HG02885 (cell line): ENCODE results near the gene RDH12.
"Not testable (repeated sequence)": the region's sequence is repeated elsewhere in the genome, so short reads cannot be mapped to it uniquely, and the experiment has no call there.

Experiments used
- ATAC-seq: cut with Tn5 transposase; IDR thresholded peaks from one replicate; pipeline ENCODE4 v1.9.1; 2021; ENCODE audit warnings: mild to moderate bottlenecking; ENCODE audit not compliant: unreplicated experiment, poor library complexity

The RDH12 gene

DNA sequence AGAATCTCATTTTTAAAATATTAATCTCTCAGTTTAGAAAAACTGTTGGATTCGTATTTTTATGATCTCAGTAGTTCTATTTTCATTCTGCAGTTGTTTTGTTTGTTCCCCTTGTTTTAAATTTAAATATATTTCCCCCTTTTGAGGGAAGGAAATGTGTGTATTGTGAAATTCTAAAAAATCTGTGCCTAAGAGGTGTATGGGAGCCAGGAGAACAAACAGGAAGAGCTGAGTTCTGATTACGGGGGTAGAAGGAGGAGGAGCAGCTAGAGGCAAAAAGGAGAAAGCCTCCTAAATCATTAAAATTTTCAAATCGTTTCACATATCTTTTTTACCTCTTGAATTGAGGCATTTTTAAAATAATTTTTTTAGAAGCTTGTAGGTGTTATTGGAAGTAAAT is 2.3 kb downstream of the RDH12 start:
- ATAC-seq, result no peak

DNA sequence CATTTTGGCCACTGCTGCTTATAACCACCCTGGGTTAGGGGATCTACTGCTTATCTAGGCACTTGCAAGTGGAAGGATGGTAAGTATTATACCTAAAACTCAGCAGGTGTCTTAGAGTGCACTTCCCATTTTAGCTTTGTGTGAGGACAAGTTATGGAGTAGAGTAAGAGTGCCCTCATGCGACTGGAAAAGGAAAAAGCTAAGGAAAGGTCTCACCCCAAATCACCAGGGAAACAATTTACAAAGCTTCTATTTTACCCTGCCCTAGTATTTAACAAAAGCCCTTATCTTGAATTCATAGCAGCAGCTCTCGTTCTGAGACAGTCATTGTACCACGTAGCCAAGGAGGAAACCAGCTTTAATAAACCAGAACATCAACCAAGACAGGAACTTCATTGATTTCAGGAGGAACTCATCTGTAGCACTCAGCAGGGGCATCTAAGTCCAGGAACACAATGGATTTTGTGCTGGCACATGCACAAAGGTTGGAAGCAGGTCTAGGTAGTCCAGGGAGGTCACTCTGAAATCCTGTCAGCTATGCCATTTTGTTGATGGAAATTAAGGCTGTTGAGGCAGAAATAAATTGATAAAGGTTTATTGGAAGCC is 2.9 kb downstream of the RDH12 start:
- no peak for ATAC-seq

DNA sequence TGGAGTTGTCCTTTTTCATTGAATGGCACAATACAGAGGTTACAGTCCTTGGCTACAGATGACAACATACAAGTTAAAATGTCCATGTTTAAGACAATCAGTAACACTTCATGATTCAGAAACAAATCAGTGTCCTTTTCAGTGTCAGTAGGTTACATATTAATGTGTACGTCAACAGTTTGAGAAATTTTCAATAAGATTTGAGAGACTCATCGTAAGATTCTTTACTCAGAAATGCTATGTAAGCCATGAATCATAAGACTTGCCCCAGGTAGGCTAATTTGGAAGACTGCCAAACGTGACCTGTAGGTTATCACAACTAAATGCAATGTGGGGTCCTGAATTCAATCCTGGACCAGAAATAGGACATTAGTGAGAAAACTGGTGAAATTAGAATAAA is 3.5 kb downstream of the RDH12 start:
- no peak for ATAC-seq

DNA sequence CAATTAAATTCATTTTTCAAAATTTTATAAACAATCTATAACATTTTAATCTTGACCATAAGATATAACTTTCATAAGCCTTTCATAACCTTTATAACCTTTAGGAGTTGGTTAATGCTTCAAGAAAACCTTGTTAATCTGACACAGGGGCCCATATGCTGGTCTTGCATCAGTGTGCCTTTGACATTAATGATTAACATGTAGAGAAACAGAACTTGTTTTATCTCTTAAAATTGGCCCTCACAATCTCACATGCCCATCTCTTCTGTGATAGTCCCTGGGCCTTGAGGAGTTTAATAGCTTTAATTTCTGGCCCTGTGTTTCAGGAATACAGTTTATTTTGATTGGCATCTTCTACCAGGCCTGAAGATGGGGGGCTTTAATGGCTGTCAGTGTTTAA is 7.7 kb downstream of the RDH12 start:
- ATAC-seq, result not testable (repeated sequence)

DNA sequence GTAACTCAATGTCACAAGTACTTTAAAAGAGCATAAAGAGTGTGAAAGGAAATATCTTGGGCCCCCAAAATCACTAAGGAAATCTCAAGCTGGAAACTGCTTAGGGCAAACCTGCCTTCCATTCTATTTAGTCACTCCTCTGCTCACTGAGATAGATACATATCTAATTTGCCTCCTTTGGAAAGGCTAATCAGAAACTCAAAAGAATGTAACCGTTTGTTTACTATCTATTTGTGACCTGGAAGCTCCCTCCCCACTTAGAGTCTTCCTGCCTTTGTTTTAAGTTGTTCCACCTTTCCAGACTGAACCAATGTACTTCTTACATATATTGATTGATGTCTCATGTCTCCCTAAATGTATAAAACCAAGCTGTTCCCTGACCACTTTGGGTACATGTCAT is 8.1 kb downstream of the RDH12 start:
- ATAC-seq, result not testable (repeated sequence)

DNA sequence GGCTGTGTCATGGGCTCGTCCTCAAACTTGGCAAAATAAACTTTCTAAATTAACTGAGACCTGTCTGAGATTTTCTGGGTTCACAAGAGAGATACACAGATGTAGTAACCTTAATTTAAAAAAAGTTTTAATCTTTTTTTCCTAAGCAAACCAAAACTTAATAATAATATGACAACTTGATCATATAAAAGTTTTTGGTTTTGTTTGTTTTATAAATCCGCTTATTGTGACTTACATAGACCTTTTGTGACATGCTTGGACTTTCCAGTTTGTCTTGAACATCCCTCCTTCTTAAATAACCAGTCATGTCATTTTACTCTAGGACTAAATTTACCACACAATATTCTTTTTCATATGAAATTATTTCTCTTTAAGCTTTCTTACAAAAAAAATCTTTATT is 8.5 kb downstream of the RDH12 start:
- ATAC-seq, result no peak

DNA sequence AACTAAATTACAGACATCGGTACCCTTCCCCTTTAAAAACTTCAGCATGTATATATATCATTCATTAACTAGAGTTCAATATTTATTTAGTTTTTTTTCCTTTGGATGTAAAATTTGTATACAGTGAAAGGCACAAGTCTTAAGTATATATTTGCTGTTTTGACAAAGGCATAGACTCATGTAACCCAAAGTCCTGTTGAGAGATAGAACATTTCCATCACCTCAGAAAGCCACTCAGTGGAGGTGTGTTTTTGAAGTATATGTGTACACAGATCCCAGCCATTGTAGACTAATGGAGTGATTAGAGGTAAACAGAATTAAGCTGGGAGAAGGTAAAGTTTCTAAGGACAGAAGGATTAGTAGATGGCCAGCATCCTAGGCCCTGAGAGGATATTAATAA is 15.4 kb downstream of the RDH12 start:
- ATAC-seq, result no peak

DNA sequence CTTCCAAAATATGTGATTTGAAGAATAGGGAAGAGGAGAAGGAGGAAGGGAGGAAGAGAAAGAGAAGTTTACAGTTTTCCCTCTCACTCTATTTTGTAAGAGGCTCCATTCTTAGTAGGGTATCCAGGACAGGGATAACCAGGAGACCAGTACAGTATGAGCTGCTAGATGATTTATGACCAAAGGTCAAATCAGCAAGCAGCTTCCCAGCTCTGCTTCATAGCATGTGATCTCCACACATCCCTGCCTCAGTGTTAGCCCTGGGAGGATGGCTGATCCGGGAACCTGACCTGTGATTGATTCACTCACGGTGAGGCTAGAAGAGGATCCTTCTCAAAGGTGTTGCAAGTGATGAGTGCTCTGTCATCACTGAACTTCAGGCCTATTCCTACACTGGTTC is 16.6 kb downstream of the RDH12 start:
- no peak for ATAC-seq

DNA sequence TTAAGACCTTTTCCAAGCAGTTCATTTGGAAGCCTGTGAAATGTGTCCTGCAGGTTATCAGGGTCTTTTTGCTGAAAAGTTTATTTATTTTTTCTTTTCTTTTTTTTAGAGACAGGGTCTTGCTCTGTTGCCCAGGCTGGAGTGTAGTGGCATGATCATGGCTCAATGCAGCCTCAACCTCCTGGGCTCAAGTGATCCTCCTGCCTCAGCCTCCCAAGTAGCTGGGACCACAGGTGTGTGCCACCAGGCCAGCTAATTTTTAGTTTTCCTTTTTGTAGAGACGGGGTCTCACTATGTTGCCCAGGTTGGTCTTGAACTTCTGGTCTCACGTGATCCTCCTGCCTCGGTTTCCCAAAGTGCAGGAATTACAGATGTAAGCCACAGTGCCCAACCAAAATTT is 17.7 kb downstream of the RDH12 start:
- not testable (repeated sequence) for ATAC-seq

DNA sequence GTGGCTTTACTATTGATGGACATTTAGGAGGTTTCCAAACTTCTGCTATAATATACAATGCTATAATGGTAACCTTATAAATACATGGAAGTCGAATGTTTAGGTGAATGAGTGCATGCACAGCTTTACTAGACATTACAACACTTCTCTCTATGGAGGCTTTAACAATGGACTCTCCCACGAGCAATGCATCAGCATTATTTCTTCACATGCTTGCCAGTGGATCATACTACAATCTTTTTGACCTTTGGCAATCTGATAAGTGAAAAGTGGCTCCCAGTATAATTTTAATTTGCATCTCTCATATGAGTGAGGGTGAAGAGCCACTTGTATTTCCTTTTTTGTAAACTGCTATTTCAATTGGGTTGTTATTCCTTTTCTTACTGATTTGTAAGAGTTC is 18.2 kb downstream of the RDH12 start:
- ATAC-seq, result no peak

DNA sequence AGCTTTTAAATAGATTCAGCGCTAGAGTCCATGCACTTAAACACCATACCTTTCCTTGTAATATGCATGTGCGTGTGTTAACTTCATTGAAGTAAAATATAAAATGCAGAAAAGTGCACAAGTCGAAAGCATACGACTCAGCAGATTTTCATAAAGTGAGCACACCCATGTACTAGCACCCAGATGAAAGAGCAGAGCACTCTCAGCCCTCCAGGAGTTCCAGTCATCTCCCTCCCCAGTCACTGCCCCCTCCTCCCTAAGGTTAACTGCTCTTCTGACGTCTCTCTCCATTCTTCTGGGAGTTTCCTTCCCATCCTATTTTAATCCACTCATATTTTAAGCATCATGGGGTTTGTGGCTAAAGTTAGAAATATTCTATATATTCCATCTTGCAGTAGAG is 20.2 kb downstream of the RDH12 start:
- no peak for ATAC-seq

DNA sequence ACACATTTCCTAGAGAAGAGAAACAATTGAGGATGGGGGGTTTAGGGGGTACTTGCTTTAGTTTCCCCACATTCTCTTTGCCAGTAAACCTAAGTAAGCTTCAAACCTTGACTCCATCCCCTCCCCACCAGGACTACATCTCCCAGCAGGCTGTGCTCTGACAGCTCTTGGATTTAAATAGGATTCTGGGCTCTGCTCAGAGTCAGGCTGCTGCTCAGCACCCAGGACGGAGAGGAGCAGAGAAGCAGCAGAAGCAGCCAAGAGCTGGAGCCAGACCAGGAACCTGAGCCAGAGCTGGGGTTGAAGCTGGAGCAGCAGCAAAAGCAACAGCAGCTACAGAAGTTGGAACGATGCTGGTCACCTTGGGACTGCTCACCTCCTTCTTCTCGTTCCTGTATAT is 20.6 kb downstream of the RDH12 start:
- ATAC-seq, result no peak

DNA sequence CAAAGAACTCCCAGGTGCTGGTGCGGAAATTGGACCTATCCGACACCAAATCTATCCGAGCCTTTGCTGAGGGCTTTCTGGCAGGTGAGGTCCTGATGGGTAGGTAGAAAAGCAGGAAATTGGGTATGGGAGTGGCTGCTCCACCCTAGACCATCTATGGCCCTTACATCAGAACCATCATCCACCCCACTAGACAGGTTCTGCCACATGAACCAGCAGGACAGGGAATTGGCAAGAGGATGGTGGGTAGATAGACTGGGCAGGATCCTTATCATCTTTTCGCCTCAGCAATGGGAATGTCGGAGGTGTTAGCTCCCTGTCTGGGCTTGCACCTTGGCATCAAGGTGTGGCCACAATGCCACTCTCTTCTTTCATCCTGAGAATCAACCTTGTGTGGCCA is 23.5 kb downstream of the RDH12 start:
- no peak for ATAC-seq

DNA sequence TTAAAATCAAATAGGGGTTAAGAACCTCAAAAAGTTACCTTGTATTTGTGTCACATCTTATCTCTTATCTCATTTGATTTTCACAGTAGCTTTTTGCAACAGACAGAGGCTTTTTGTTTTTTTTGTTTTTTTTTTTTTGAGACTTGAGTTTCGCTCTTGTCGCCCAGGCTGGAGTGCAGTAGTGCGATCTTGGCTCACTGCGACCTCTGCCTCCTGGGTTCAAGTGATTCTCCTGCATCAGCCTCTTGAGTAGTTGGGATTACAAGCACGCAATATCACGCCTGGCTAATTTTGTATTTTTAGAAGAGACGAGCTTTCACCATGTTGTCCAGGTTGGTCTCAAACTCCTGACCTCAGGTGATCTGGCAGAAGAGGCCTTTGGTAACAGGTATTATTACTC is 25.7 kb downstream of the RDH12 start:
- ATAC-seq, result no peak

DNA sequence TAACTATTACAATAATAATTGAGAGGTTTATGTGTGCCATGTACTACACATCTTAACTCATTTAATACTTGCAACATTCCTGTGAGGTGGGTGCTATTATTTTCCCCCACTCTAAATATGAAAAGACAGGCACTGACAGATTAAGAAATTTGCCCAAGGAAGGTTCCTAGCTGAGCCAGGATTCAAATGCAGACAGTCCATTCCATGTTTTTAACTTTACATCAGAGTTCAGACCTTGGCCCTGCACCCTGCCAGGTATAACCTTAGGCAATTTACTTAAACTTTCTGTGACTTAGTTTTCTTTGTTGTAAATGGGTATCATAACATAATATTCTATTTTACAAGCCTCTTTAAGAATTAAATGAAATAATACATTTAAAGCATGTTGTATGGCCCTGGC is 26.6 kb downstream of the RDH12 start:
- ATAC-seq, result no peak

DNA sequence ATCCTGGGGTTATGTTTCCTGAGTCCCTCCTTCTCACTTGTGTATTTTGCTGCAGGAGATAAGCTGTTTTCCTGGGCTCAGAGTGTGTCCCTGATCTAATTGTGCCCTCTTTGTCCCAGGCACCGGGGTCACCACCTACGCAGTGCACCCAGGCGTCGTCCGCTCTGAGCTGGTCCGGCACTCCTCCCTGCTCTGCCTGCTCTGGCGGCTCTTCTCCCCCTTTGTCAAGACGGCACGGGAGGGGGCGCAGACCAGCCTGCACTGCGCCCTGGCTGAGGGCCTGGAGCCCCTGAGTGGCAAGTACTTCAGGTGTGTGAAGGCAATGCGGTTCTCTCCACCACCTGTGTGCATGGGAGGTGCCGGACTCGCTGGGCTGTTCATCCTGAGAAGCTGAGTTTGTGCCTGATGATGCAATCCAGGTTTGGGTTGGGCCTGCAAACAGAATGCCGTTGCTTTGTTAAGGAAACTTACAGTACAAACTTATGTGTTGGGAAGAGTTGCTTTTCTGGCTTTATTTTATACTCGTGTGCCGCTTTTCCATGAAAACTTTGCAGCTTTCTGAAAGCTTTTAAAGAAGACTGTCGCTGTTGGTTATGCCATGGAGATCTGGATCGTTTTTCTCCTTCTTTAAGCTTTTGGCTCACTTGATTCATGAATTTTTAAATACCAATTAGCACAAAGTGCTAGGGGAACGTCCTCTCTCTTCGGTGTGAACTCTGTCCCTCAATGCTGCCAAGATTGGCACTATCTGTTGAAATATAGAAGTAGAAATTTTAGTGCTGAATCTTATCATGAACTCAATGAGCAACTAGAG is 27.6 kb downstream of the RDH12 start:
- ATAC-seq, result no peak

DNA sequence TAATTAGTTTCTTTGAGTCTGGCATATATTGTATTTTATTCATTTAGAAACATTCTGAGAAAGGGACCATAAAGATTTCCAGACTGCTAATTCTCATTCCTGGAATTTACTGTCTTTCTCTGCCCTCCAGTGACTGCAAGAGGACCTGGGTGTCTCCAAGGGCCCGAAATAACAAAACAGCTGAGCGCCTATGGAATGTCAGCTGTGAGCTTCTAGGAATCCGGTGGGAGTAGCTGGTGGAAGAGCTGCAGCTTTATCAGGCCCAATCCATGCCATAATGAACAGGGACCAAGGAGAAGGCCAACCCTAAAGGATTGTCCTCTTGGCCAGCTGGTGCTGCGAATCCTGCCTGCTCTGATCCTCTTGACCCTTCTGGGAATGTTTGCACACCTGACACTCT is 31.9 kb downstream of the RDH12 start:
- no peak for ATAC-seq

DNA sequence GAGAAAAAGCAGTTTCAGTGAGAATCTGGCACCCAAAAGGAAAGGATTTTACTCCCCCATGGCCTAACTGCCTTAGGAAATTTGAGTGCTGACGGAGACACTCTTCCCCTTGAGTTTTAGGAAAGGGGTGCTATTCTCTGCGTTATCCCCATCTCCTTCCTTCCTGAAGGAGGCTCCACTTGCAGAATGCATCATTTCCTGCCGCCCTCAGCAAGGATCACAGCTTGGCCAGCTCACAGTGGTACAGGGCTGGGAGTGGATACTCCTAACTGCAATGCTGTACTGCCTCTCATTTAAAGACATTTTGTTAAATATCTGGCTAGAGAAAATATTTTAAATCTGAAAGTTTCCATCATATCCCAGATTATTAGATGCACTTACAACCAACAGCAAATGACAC is 33.0 kb downstream of the RDH12 start:
- no peak for ATAC-seq

DNA sequence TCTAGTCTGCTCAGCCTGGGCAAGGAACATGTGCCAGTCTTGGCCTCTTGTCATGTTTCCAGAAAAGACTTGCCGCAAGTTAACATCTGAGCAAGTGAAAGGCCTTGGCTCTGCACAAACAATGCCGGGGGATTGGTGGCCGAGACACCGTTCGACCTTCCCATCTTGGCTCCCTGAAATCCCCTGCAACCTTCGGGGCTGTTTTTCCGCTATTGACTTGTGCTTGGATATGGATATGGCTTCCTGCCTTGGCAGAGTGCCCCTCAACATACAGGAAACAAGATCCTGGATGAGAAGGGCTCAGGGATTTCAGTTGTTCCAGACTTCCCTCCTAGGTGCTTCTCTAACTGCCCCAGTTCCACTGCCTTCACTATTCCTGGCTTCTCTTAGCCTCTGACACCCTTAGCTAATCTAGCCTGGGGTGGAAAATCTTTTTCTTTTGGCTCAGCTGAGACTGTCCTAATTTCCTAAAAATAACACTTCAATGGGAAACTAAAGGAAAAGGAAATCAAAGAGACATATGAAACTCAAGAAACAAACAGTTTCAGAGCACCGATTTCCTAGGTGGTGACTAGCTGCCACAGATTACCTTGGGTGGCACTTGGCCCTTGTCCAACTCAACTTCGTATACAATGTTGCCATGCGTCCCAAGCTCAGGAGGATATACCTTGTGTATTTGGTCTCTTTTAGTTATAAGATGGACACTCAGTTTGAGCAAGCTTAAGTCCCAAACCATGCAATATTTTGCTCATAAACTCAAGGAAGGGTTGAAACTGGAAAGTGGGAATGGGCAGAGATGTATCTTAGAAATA is 33.9 kb downstream of the RDH12 start:
- ATAC-seq, result no peak

DNA sequence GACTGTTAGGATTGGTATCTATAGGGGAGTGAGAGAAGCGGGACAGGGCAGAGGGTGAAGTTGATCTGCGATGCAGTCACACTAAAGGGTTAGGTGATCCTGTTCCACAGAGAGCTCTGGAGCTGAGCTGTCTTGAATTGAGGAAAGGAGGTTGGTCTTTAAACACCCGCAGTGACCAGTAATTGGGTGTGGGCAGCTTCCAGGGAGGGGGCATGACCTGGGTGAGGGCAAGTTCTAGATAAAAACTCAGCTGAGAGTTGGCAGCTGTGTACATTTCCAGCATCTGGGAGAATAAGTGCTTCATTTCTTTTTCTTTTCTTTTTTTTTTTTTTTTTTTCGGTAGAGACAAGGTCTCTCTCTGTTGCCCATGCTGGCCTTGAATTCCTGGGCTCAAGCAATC is 35.1 kb downstream of the RDH12 start:
- no peak for ATAC-seq

DNA sequence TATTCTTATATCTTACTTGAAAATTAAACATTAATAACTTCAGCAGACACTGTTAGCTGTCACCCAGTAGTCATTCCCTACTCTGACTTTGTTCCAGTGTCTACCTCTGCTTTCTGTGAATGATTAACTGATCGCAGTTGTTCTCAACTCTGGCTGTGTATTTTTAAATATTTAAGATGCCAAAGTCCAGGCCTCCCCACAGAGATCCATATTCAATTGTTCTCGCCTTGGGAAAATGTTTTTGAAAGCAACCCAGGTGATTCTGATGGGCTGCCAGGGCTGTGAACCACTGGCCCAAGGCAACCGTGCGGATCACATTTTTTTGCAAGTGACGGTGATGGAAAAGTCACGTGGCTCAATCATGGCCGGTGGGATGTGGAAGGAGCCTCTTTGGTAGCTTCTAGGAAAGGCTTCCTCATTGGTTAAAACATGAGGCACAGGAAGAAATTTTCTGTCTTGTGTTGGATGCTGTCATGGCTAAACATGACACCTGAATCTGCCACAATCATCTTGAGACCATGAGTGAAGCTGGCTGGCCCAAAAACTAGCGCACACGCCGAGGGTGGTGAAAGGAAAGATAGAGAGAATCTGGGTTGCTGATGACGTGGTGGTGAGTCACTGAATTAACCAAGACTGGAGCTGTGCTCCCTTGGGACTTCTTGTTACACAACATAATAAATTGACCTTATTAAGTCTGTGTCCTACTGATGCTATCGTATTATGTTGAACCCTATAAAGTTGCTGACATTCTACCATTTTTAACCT is 37.2 kb downstream of the RDH12 start:
- no peak for ATAC-seq
